ENCODE results near the gene PRKAB1. TPM values are rescaled to one million over a fixed set of nuclear protein-coding genes. Genes with fewer than 3 reads are reported as not detected.

PRKAB1 gene
- total RNA-seq, 2 experiments from 2014 or later: 18.6 to 24.2 TPM

GRCh38 chr12:119668324-119668841 is 450 bp downstream of the PRKAB1 start:
- Histone ChIP-seq H3K4me1 (ENCODE audit: insufficient read depth, low read length) (peaks cover 30% of the 10 kb centered on the region), H3K4me3 (ENCODE audit: low read length) (peak overlapping the region; percentile 90), H3K36me3 (ENCODE audit: insufficient read depth, low read length) (peaks cover 24% of the 10 kb centered on the region), H3K27me3 (ENCODE audit: control insufficient read depth in 1 of 2, insufficient read depth in 2 of 2, low read length in 2 of 2) (no peaks in the 10 kb centered on the region), H3K9me3 (ENCODE audit: control insufficient read depth in 1 of 2, insufficient read depth in 1 of 2, low read length in 2 of 2) (no peaks in the 10 kb centered on the region), H3K27ac (ENCODE audit: low read depth in 1 of 2, low read length in 2 of 2) (peak overlapping the region; percentile 80 to 91)
- CTCF ChIA-PET: interaction anchor here (0.7 to 2.0 kb wide), 7 partner anchors 9 to 1652 kb away, joined by 3 to 12 read pairs (median 3); partner anchors contain the start of gene RFC5
- TF ChIP-seq CTCF (IDR thresholded peaks at IDR 0.05): no peak
- peaks cover 63% of the 10 kb centered on the region for H3K4me1 Mint-ChIP-seq (ENCODE audit: low read depth)
- peak overlapping the region; percentile 92 for H3K4me3 Mint-ChIP-seq
- intact Hi-C loops (cut with DNase I, micrococcal nuclease): loop anchor here in 1 of 2 experiments (2.0 to 10.0 kb wide), 4 partner anchors 206 to 1652 kb away; partner anchors contain the start of genes CIT, RFC5, SUDS3 and TAOK3
- H3K27me3 Mint-ChIP-seq: no peaks in the 10 kb centered on the region
- peak overlapping the region; percentile 93 for H3K27ac Mint-ChIP-seq
- H3K9me3 Mint-ChIP-seq: no peaks in the 10 kb centered on the region
- ATAC-seq (ENCODE audit: poor library complexity): peak; percentile 4
- peak in 1 of 14 experiments; percentile 33 for DNase-seq
- peaks cover 41% of the 10 kb centered on the region for H3K36me3 Mint-ChIP-seq (ENCODE audit: low read depth)
- POLR2A ChIA-PET: interaction anchor here (0.8 to 1.5 kb wide), 3 partner anchors 9 to 1292 kb away, joined by 3 to 5 read pairs (median 5); partner anchors contain the start of gene SUDS3

- ATAC-seq (ENCODE audit: poor library complexity): no peak
- Histone ChIP-seq H3K27me3 (ENCODE audit: control insufficient read depth in 1 of 2, insufficient read depth in 2 of 2, low read length in 2 of 2) (no peaks in the 10 kb centered on the region), H3K36me3 (ENCODE audit: insufficient read depth, low read length) (peaks cover 40% of the 10 kb centered on the region), H3K27ac (ENCODE audit: low read depth in 1 of 2, low read length in 2 of 2) (no peak overlapping the region), H3K4me1 (ENCODE audit: insufficient read depth, low read length) (peaks cover 37% of the 10 kb centered on the region), H3K9me3 (ENCODE audit: control insufficient read depth in 1 of 2, insufficient read depth in 1 of 2, low read length in 2 of 2) (no peaks in the 10 kb centered on the region), H3K4me3 (ENCODE audit: low read length) (no peak overlapping the region)
- H3K4me3 Mint-ChIP-seq: peak overlapping the region; percentile 81
- ChIA-PET POLR2A (no interaction called here), CTCF (no interaction called here)
- no peaks in the 10 kb centered on the region for H3K9me3 Mint-ChIP-seq
- H3K36me3 Mint-ChIP-seq (ENCODE audit: low read depth): peaks cover 57% of the 10 kb centered on the region
- no peak for DNase-seq
- no peak for TF ChIP-seq CTCF (IDR thresholded peaks at IDR 0.05)
- H3K4me1 Mint-ChIP-seq (ENCODE audit: low read depth): peaks cover 68% of the 10 kb centered on the region
- H3K27ac Mint-ChIP-seq: peak overlapping the region; percentile 72
- no peaks in the 10 kb centered on the region for H3K27me3 Mint-ChIP-seq
- intact Hi-C loops (cut with DNase I, micrococcal nuclease): loop anchor here in 1 of 2 experiments (2.0 to 10.0 kb wide), 4 partner anchors 205 to 1653 kb away; partner anchors contain the start of genes CIT, RFC5, SUDS3 and TAOK3
Observed at GRCh38 chr12:119669744-119670472, 2.0 kb downstream of the PRKAB1 start.

DNA sequence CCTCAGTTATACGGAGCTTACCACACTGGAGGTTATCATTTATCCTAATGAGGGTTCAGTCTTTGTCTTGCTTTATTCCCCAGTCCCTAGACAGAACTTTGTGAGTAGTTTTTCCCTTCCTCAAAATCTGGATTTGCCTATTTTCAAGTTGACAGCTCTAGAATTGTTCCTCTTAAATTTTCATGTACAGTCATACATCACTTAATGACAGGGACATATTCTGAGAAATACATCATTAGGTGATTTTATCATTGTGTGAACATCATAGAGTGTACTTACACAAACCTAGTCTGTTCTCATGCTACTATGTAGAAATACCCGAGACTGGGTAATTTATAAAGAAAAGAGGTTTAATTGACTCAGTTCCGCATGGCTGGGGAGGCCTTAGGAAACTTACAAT is 3.1 kb downstream of the PRKAB1 start:
- ChIA-PET POLR2A (no interaction called here), CTCF (interaction anchor here (0.6 kb wide), 1 partner anchor 416 kb away, joined by 3 read pairs; no protein-coding TSS in a partner anchor)
- Histone ChIP-seq H3K27ac (ENCODE audit: low read depth in 1 of 2, low read length in 2 of 2) (no peak overlapping the region), H3K4me3 (ENCODE audit: low read length) (no peak overlapping the region), H3K36me3 (ENCODE audit: insufficient read depth, low read length) (peaks cover 51% of the 10 kb centered on the region), H3K4me1 (ENCODE audit: insufficient read depth, low read length) (peaks cover 32% of the 10 kb centered on the region), H3K9me3 (ENCODE audit: control insufficient read depth in 1 of 2, insufficient read depth in 1 of 2, low read length in 2 of 2) (no peaks in the 10 kb centered on the region), H3K27me3 (ENCODE audit: control insufficient read depth in 1 of 2, insufficient read depth in 2 of 2, low read length in 2 of 2) (no peaks in the 10 kb centered on the region)
- H3K4me3 Mint-ChIP-seq: peak overlapping the region; percentile 25
- H3K27ac Mint-ChIP-seq: peak overlapping the region; percentile 72
- no peak for TF ChIP-seq CTCF (IDR thresholded peaks at IDR 0.05)
- DNase-seq (no peak), ATAC-seq (ENCODE audit: poor library complexity) (no peak)
- intact Hi-C loops (cut with DNase I, micrococcal nuclease): no loop called here
- H3K36me3 Mint-ChIP-seq (ENCODE audit: low read depth): peaks cover 68% of the 10 kb centered on the region
- H3K9me3 Mint-ChIP-seq: no peaks in the 10 kb centered on the region
- peaks cover 64% of the 10 kb centered on the region for H3K4me1 Mint-ChIP-seq (ENCODE audit: low read depth)
- no peaks in the 10 kb centered on the region for H3K27me3 Mint-ChIP-seq

All from CD4-positive, alpha-beta T cell (primary cell).